GM04503 (cell line): ENCODE measurements around the gene FRMD4A.
"Not testable (repeated sequence)": the region's sequence is repeated elsewhere in the genome, so short reads cannot be mapped to it uniquely, and the experiment has no call there.

Experiments used
- DNase-seq: peaks from one replicate; pipeline ENCODE4 v3.0.0-alpha.2; 2012; ENCODE audit warnings: low read depth

The FRMD4A gene

GRCh38 chr10:13848520-13849445, 481.9 kb downstream of the FRMD4A start:
- no peak for DNase-seq

- DNase-seq: no peak
Observed at GRCh38 chr10:13847201-13847631, 483.5 kb downstream of the FRMD4A start.

- DNase-seq: no peak
Observed at GRCh38 chr10:13845897-13846296, 484.8 kb downstream of the FRMD4A start.

- DNase-seq: no peak
Observed at GRCh38 chr10:13844651-13845050, 486.1 kb downstream of the FRMD4A start.

GRCh38 chr10:13842117-13842516, 488.6 kb downstream of the FRMD4A start:
- DNase-seq: no peak

- DNase-seq: no peak
Observed at GRCh38 chr10:13840036-13840435, 490.7 kb downstream of the FRMD4A start.

GRCh38 chr10:13839430-13839990, 491.2 kb downstream of the FRMD4A start:
- no peak for DNase-seq

GRCh38 chr10:13839030-13839429, 491.7 kb downstream of the FRMD4A start:
- no peak for DNase-seq

GRCh38 chr10:13837966-13838365, 492.8 kb downstream of the FRMD4A start:
- no peak for DNase-seq

- DNase-seq: no peak
Observed at GRCh38 chr10:13834581-13835286, 496.0 kb downstream of the FRMD4A start.

- DNase-seq: no peak
Observed at GRCh38 chr10:13831711-13832141, 499.0 kb downstream of the FRMD4A start.

GRCh38 chr10:13830385-13830784, 500.3 kb downstream of the FRMD4A start:
- no peak for DNase-seq

- DNase-seq: no peak
Observed at GRCh38 chr10:13829790-13830189, 500.9 kb downstream of the FRMD4A start.

GRCh38 chr10:13828284-13828683, 502.4 kb downstream of the FRMD4A start:
- DNase-seq: not testable (repeated sequence)

- no peak for DNase-seq
Observed at GRCh38 chr10:13827076-13827797, 503.5 kb downstream of the FRMD4A start.

- DNase-seq: no peak
Observed at GRCh38 chr10:13823709-13824405, 506.9 kb downstream of the FRMD4A start.

- DNase-seq: no peak
Observed at GRCh38 chr10:13823096-13823708, 507.5 kb downstream of the FRMD4A start.

GRCh38 chr10:13822490-13822889, 508.2 kb downstream of the FRMD4A start:
- no peak for DNase-seq

GRCh38 chr10:13820964-13821337, 509.8 kb downstream of the FRMD4A start:
- no peak for DNase-seq

- no peak for DNase-seq
Observed at GRCh38 chr10:13820119-13820963, 510.4 kb downstream of the FRMD4A start.
